Aorta (tissue), 5 donors: Measurements from ENCODE around the gene LRMDA. TPM values are rescaled to one million over a fixed set of nuclear protein-coding genes. Genes with fewer than 3 reads are reported as not detected.

Source experiments
- ATAC-seq: fragments of 200-7000 bp; cut with Tn5 transposase; one replicate; pipeline ENCODE4 v1.9.1; 2022; ENCODE audit warnings: moderate library complexity; ENCODE audit not compliant: low FRiP score
- DNase-seq, 2 donors: peaks; one replicate each; pipeline ENCODE4 v3.0.0-alpha.2; 2020
- H3K27ac ChIP-seq, 2 donors: one replicate each; pipeline ENCODE4 v1.5.1; 2013; ENCODE audit warnings: low read length in 2 of 2, mild to moderate bottlenecking in 2 of 2, moderate library complexity in 2 of 2, control low read depth in 1 of 2, inconsistent platforms in 1 of 2, low read depth in 1 of 2
- H3K27me3 ChIP-seq, 2 donors: one replicate each; pipeline ENCODE4 v1.6.1; 2013; ENCODE audit warnings: control low read depth in 1 of 2, low read length in 1 of 2, mild to moderate bottlenecking in 1 of 2, moderate library complexity in 1 of 2; ENCODE audit not compliant: insufficient read depth in 2 of 2, control insufficient read depth in 1 of 2
- H3K36me3 ChIP-seq, 2 donors: one replicate each; pipeline ENCODE4 v1.6.1; 2013; ENCODE audit warnings: control low read depth in 1 of 2, low read length in 1 of 2, mild to moderate bottlenecking in 1 of 2; ENCODE audit not compliant: insufficient read depth in 2 of 2, control insufficient read depth in 1 of 2
- H3K4me1 ChIP-seq, 2 donors: one replicate each; pipeline ENCODE4 v1.6.1; 2013; ENCODE audit warnings: low read length in 2 of 2, control low read depth in 1 of 2, mild to moderate bottlenecking in 1 of 2, moderate library complexity in 1 of 2; ENCODE audit not compliant: insufficient read depth in 2 of 2, control insufficient read depth in 1 of 2
- H3K4me3 ChIP-seq, 2 donors: one replicate each; pipeline ENCODE4 v1.5.1; 2013; ENCODE audit warnings: low read length in 2 of 2, control low read depth in 1 of 2, mild to moderate bottlenecking in 1 of 2
- H3K9me3 ChIP-seq: one replicate; pipeline ENCODE4 v1.6.1; 2013; ENCODE audit warnings: mild to moderate bottlenecking, low read length; ENCODE audit not compliant: control insufficient read depth
- WGBS, 2 donors: extraction: QIAGEN DNeasy Blood & Tissue Kit; methylation state at CpG; one replicate each; pipeline ENCODE4 v1.1.7; 2013; 5-methylcytosine and 5-hydroxymethylcytosine counted together
- intact Hi-C, 2 donors: fragments of 100-400 bp; cut with DNase I; formaldehyde crosslinking; loops; one replicate each; pipeline versions ENCODE4 v1.14.2 to v1.15.0; 2022
- polyA plus RNA-seq, 2 donors: library from polyadenylated mRNA; stranded (reverse); fragments of 200-250 nt; gene quantifications; one replicate each; pipeline ENCODE4 v1.2.3, GENCODE V29; 2013
- total RNA-seq, 2 donors: library from RNA; stranded (reverse); fragmentation: NEBNext Ultra II Directional; extraction: Animal tissue kit (Norgen Biotek cat#: 25700); gene quantifications; one replicate each; pipeline ENCODE4 v1.2.1, GENCODE V29; 2021
- donor health status: healthy with polysubstance abuse.
- donor health status: Bipolar disorder and iron deficiency.
- donor health status: DM: no; HTN: no; CAD: no.
- donor health status: DM: no; HTN: no; CAD: no.
- donor health status: DM: yes; HTN: yes; CAD: no.

Gene LRMDA
- total and polyA plus RNA-seq, 4 donors: 7.4 to 25.7 (median 14.7) TPM

DNA sequence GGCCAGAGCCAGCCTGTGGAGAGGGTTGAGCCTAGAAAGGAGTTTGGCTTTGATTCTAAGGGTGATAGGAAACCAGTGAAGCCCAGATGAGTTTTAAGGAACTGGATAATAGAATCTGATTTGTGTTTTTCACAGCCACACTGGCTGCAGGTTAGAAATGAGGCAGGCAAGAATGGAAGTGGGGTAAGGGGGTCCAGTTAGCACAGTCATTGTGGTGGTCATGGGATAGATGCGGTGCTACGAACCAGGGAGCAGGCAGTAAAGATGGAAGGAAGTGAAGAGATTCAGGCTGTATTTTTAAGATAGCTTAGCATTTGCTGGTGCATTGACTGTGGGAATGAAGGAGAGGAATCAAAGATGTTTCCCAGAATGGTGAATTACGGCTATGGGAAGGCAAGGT is 322.2 kb downstream of the LRMDA start:
- no peak for DNase-seq
- H3K27me3 ChIP-seq: no peaks in the 10 kb centered on the region
- ATAC-seq: no peak
- no peaks in the 10 kb centered on the region for H3K9me3 ChIP-seq
- H3K4me3 ChIP-seq: no peak overlapping the region
- intact Hi-C loops: no loop called here
- no peak overlapping the region for H3K27ac ChIP-seq
- no peaks in the 10 kb centered on the region for H3K36me3 ChIP-seq
- no peaks in the 10 kb centered on the region for H3K4me1 ChIP-seq
- 88 to 91% methylated on average over 3 of the region's 3 CpGs for WGBS, 2 donors

DNA sequence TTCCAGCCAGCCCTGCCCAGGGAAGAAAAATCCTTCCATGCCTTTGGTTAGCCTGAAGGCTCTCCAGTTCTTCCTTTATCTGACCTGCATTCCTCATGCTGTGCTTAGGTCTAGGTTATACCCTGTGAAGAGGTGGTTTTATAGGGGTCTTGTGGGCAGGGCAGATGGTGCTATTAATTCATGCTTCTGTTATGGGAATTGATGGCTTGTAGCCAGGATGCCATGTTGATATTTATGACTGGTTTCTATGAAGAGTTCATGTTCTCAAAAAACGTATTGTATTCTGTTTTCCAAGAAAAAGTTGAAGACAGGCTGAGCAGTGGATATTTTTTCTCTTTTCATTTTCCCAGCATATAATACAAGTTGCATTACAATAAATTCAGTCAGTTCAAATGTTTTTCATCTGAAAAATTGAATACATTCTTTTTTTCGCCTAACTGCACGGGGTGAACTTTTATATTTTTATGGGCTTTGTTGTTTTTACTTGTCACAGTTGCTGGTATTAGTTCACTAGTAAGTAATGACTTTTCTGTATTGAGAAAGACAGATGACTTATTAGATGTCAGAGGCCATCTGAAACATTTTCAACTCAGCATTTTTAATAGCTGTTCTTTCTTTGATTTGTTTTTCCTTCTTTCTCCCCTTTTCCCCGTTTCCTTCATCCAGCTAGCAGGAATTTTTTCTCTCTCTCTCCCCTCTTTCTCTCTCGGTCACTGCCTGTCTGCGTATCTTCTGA is 322.8 kb downstream of the LRMDA start:
- intact Hi-C loops: no loop called here
- DNase-seq: no peak
- Histone ChIP-seq H3K27me3 (no peaks in the 10 kb centered on the region), H3K36me3 (no peaks in the 10 kb centered on the region), H3K4me1 (no peaks in the 10 kb centered on the region), H3K4me3 (no peak overlapping the region), H3K27ac (no peak overlapping the region), H3K9me3 (no peaks in the 10 kb centered on the region)
- 30% methylated on average over 6 of the region's 6 CpGs for WGBS, 2 donors
- no peak for ATAC-seq

DNA sequence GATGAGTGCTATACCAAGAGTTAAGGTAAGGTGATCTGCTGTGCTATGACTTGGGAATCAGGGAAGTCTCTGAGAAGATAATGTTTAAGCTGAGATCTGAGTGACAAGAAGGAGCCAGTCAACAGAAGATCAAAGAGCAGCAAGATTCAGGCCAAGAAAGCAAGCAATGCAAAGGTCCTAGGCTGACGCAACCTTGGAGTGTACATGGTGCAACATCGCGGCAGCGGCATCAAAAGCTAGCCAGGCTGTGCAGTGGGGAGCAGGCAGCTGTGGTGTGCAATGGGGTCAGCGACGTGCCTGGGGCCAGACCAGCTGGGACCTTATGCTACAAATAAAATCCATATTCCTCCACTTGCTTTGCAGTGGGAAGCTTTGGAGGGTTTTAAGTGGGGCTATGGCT is 324.1 kb downstream of the LRMDA start:
- no peak for ATAC-seq
- no peak overlapping the region for H3K27ac ChIP-seq

DNA sequence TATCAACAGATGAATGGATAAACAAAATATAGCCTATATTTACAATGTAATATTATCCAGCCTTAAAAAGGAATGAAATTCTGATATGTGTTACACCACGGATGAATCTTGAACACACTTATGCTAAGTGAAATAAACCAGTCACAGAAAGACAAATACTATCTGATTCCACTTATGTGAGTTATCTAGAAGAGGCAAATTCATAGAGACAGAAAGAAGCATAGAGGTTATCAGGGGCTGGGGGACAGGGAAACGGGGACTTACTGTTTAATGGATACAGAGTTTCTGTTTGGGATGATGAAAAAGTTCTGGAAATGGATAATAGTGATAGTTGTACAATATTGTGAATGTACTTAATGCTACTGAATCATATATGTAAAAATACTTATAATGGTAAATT is 329.9 kb downstream of the LRMDA start:
- ATAC-seq (no peak), DNase-seq (no peak)
- H3K27ac ChIP-seq: no peak overlapping the region
- no peaks in the 10 kb centered on the region for H3K9me3 ChIP-seq
- intact Hi-C loops: no loop called here
- H3K4me1 ChIP-seq: no peaks in the 10 kb centered on the region
- H3K36me3 ChIP-seq: no peaks in the 10 kb centered on the region
- H3K4me3 ChIP-seq: no peak overlapping the region
- WGBS, 2 donors: 94% methylated on average over 2 of the region's 2 CpGs
- no peaks in the 10 kb centered on the region for H3K27me3 ChIP-seq

More for the DNA sequence above, 324.1 kb downstream of the LRMDA start:
- Histone ChIP-seq H3K4me3 (no peak overlapping the region), H3K4me1 (no peaks in the 10 kb centered on the region), H3K36me3 (no peaks in the 10 kb centered on the region), H3K27me3 (no peaks in the 10 kb centered on the region), H3K9me3 (no peaks in the 10 kb centered on the region)
- intact Hi-C loops: no loop called here
- 93 to 97% methylated on average over 6 of the region's 6 CpGs for WGBS, 2 donors
- DNase-seq: no peak

DNA sequence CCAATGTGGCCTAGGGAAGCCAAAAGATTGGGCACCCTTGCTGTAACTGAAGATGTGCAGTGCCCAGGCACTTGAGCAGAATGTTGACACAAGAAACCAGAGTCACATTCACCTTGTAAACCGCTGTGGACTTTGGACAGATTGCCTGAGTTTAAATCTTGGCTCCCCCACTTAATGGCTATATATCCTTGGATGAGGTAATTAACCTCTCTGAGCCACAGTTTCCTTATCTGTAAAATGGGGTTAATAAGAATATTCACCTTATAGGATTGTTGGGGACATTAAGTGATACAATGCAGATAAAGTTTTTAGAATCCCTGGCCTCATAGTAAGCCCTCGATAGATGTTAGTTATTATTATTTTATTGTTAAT is 331.0 kb downstream of the LRMDA start:
- 86 to 88% methylated on average over 2 of the region's 2 CpGs for WGBS, 2 donors
- intact Hi-C loops: no loop called here
- no peak overlapping the region for H3K4me3 ChIP-seq
- no peak overlapping the region for H3K27ac ChIP-seq
- H3K27me3 ChIP-seq: no peaks in the 10 kb centered on the region
- no peaks in the 10 kb centered on the region for H3K4me1 ChIP-seq
- no peaks in the 10 kb centered on the region for H3K9me3 ChIP-seq
- DNase-seq (no peak), ATAC-seq (no peak)
- no peaks in the 10 kb centered on the region for H3K36me3 ChIP-seq

DNA sequence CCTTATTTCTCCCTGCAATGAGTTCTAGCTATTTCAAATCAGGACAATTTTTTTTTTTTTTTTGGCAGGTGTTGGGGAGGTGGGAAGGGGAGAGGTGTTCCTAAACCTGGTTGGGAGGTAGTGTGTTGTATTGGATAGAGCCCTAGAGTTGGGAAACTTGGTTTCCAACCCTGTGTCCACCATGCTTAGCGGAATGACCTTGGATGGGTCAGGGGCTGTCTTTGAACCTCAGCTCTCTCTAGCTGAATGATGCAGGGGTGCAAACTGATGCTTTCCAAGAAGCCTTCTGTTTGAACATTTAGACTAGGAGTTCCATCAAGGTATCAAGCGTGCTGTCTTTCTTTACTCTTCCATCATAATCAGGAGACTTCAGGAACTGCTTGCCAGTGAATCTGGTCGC is 332.2 kb downstream of the LRMDA start:
- DNase-seq (no peak), ATAC-seq (no peak)
- intact Hi-C loops: no loop called here
- Histone ChIP-seq H3K4me1 (no peaks in the 10 kb centered on the region), H3K27ac (no peak overlapping the region), H3K36me3 (no peaks in the 10 kb centered on the region), H3K4me3 (no peak overlapping the region), H3K27me3 (no peaks in the 10 kb centered on the region), H3K9me3 (no peaks in the 10 kb centered on the region)
- WGBS, 2 donors: 96% methylated on average over 3 of the region's 3 CpGs

DNA sequence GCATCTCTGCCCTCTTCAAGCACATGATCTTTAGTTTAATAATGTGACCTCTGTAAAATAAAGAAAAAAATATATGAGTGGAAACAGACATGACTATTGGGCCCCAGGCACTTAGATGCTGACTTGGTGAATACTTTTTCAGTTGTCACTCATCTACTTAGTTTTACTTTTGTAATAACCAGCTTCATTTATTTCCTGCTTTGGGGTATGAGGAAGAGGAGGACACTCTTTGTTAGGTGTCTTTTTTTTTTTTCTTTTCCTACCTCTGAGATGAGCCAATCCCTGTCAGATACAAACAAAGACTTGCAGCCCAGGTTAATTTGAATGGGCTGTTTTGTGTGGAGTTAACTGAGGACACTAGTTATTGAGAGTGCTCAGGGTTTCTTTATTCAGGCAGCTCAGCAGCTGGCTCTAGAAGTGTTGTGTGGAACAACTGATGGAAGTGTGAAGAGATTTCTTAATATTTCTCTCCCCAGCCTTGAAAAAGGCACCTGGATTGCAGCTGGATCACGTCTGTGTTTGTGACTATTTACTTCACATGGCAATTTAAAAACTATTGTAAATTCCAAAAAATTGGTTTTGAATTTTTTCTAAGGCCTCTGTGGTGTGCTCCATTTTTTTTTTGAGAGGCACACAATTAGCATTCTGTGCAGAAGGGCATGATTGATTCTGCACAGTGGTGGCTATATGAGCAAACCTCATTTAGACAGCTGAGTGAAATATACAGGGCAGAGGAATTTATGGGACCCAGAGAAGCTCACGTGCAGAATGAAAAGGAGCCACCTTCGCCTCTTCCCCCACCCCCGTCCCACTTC is 333.8 kb downstream of the LRMDA start:
- Histone ChIP-seq H3K27me3 (no peaks in the 10 kb centered on the region), H3K36me3 (no peaks in the 10 kb centered on the region), H3K4me1 (no peaks in the 10 kb centered on the region), H3K4me3 (no peak overlapping the region), H3K9me3 (no peaks in the 10 kb centered on the region), H3K27ac (no peak overlapping the region)
- 93% methylated on average over 4 of the region's 4 CpGs for WGBS, 2 donors
- ATAC-seq: no peak
- intact Hi-C loops: no loop called here
- no peak for DNase-seq

DNA sequence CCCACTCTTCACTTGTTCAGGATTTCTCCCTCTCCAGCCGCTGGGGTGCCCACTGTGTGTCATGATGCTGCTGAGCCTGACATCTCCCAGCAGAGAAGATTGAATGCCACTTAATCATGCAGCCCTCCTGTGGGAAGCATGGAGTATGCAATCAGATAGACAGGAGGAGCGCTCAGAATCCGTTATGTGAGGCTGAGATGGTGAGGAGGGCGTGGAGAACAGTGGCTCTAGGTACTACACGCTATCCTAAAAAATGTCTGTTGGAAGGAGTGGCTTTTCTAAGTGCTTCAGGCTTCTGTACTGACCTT is 334.3 kb downstream of the LRMDA start:
- no peak for ATAC-seq
- H3K27me3 ChIP-seq: no peaks in the 10 kb centered on the region
- no peak overlapping the region for H3K4me3 ChIP-seq
- H3K9me3 ChIP-seq: no peaks in the 10 kb centered on the region
- H3K36me3 ChIP-seq: no peaks in the 10 kb centered on the region
- no peak overlapping the region for H3K27ac ChIP-seq
- WGBS, 2 donors: 94 to 99% methylated on average over 5 of the region's 5 CpGs
- H3K4me1 ChIP-seq: no peaks in the 10 kb centered on the region
- no peak for DNase-seq
- intact Hi-C loops: no loop called here

DNA sequence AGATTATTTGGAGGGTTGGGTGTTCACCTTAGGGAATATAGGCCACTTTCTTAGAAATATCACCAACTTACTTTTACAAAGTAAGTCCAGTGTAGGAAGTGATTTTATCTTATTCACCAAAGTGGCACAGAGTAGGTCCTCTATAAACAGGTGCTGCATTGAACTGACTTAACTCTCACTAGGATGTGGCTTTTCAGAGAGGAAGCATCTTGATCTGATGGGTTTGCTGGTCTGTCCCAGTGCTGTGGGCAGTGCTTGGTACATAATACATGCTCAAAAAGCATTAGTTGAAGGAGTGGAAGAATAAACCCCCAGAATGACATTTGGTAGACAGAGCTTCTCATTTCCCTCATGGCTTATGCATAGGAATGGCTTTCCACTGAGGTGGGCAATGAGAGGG is 334.7 kb downstream of the LRMDA start:
- Histone ChIP-seq H3K9me3 (no peaks in the 10 kb centered on the region), H3K36me3 (no peaks in the 10 kb centered on the region), H3K4me3 (no peak overlapping the region), H3K27ac (no peak overlapping the region), H3K27me3 (no peaks in the 10 kb centered on the region), H3K4me1 (no peaks in the 10 kb centered on the region)
- intact Hi-C loops: no loop called here
- no peak for DNase-seq
- ATAC-seq: no peak
